Measurements from ENCODE around the gene PIEZO2.

DNA sequence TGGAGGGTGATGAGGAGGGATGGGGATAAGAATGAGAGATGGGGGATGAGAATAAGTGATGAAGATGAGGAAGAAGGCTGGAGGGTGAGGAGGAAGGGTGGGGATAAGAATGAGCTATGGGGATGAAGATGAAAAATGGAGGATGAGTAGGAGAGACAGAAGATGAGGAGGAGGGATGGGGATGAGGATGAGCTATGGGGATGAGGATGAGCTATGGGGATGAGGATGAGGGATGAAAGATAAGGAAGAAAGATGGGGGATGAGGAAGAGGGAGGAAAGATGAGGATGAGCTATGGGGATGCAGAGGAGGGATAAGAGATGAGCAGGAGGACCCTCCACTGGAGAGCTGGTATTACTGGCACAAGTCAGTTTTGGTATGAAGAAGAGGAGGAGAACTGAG is 392.0 kb downstream of the PIEZO2 start:
- TF ChIP-seq, protein P1, sequence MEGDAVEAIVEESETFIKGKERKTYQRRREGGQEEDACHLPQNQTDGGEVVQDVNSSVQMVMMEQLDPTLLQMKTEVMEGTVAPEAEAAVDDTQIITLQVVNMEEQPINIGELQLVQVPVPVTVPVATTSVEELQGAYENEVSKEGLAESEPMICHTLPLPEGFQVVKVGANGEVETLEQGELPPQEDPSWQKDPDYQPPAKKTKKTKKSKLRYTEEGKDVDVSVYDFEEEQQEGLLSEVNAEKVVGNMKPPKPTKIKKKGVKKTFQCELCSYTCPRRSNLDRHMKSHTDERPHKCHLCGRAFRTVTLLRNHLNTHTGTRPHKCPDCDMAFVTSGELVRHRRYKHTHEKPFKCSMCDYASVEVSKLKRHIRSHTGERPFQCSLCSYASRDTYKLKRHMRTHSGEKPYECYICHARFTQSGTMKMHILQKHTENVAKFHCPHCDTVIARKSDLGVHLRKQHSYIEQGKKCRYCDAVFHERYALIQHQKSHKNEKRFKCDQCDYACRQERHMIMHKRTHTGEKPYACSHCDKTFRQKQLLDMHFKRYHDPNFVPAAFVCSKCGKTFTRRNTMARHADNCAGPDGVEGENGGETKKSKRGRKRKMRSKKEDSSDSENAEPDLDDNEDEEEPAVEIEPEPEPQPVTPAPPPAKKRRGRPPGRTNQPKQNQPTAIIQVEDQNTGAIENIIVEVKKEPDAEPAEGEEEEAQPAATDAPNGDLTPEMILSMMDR (IDR thresholded peaks at IDR 0.05), result no peak
- TF ChIP-seq EZH2 (IDR thresholded peaks at IDR 0.05; ENCODE audit: borderline replicate concordance, insufficient read depth, low read depth, low read length, poor library complexity, severe bottlenecking), result no peak

All from B cell (primary cell).